Measurements from ENCODE around the gene DST. TPM values are rescaled to one million over a fixed set of nuclear protein-coding genes. Genes with fewer than 3 reads are reported as not detected.

The DST gene
- total and polyA plus RNA-seq, 2 of the 8 experiments (the other 6 are each of a cell fraction or from before 2014, with no cell fraction given) = 49.4 to 116 TPM

DNA sequence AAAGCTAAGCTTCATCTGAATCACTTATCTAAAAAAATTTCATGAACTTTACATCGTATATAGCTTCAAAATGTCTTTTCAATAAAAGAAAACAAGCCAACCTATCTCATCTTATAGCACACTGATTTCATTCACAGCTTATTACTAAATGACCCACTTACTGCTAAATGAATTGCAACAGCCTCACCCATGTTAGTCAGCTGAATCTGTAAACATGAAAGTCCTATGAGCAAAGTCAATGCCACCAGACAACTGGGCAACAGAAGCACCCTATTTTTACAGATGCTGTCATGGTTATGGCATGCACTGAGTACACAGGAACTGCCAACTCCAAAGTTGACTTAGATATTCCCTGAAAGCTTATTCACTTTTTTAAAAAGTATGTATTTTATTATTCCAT, 41.2 kb upstream of the DST start:
- H3K27ac ChIP-seq (ENCODE audit: low read depth, low read length) = no peak overlapping the region
- WGBS, 2 experiments (ENCODE audit: extremely low coverage in 1 of 2, insufficient coverage in 1 of 2, insufficient read length in 1 of 2, insufficient replicate concordance in 2 of 2, low coverage in 1 of 2, low lambda C conversion rate in 2 of 2, missing lambda C conversion rate in 1 of 2) = 96% methylated on average over 1 of the region's 1 CpG; no CpG with 5 or more reads in 1 of the 2 experiments
- CTCF ChIA-PET (ENCODE audit: partially characterized antibody) = interaction anchor here (0.5 to 1.9 kb wide), 7 partner anchors 9 to 254 kb away, joined by 3 to 6 read pairs (median 3); no protein-coding TSS in a partner anchor
- no peak overlapping the region for H3K18ac ChIP-seq (ENCODE audit: extremely low read depth, low read length)
- no peak overlapping the region for H3K9ac ChIP-seq (replicated peaks in 1 of 4; ENCODE audit: extremely low read depth in 1 of 4, low read depth in 3 of 4, low read length in 3 of 4)
- no peak overlapping the region for H4K5ac ChIP-seq (ENCODE audit: insufficient read length, low read depth, low read length)
- H4K8ac ChIP-seq (ENCODE audit: extremely low read depth, insufficient read depth, low read length) = no peak overlapping the region
- H2BK15ac ChIP-seq (ENCODE audit: low read length) = no peak overlapping the region
- no peak for DNase-seq (ENCODE audit: low read depth in 1 of 2, low spot score in 2 of 2)
- no peak overlapping the region for H3K56ac ChIP-seq (replicated peaks; ENCODE audit: insufficient read length, low read depth, low read length)
- no peak overlapping the region for H2BK20ac ChIP-seq (ENCODE audit: low read length)
- H2BK12ac ChIP-seq (ENCODE audit: low read depth, low read length) = no peak overlapping the region
- no peak overlapping the region for H2AK5ac ChIP-seq (ENCODE audit: low read depth, low read length)
- peaks cover 0 to 20% of the 10 kb centered on the region in 2 experiments; a peak in 2 of 4 replicates for H3K79me2 ChIP-seq (ENCODE audit: control insufficient read depth in 1 of 2, insufficient read depth in 2 of 2, low read length in 2 of 2)
- H4K91ac ChIP-seq (replicated peaks; ENCODE audit: insufficient read length, low read length) = no peak overlapping the region
- peaks cover 2% of the 10 kb centered on the region; the same call in 1 of the 2 replicates for H3K23me2 ChIP-seq (ENCODE audit: low read depth, low read length)
- H2BK120ac ChIP-seq (replicated peaks; ENCODE audit: low read depth, low read length) = no peak overlapping the region
- no peak overlapping the region for H3K14ac ChIP-seq (ENCODE audit: insufficient read length)
- no peak overlapping the region for H3K23ac ChIP-seq (ENCODE audit: insufficient read length)
- no peak overlapping the region for H2AFZ ChIP-seq (ENCODE audit: low read length)
- peaks cover 4% of the 10 kb centered on the region; the same call in 1 of the 2 replicates for H3K79me1 ChIP-seq (ENCODE audit: low read depth, low read length)
- H3K4me3 ChIP-seq (ENCODE audit: extremely low read depth in 1 of 4, insufficient read depth in 2 of 4, low read depth in 3 of 4, low read length in 4 of 4) = no peak overlapping the region
- H3K27me3 ChIP-seq (replicated peaks in 1 of 4; ENCODE audit: control insufficient read depth in 3 of 4, extremely low read depth in 1 of 4, insufficient read depth in 3 of 4, low read length in 3 of 4) = no peaks in the 10 kb centered on the region
- no peak for TF ChIP-seq TAF7 (optimal IDR thresholded peaks at IDR 0.05; ENCODE audit: borderline replicate concordance, low read depth, low read length)
- H3K4me2 ChIP-seq (ENCODE audit: insufficient read depth in 1 of 2, low read depth in 2 of 2, low read length in 2 of 2) = no peak overlapping the region
- H4K20me1 ChIP-seq (replicated peaks in 1 of 2; ENCODE audit: control insufficient read depth in 1 of 2, insufficient read depth in 2 of 2, low read length in 2 of 2) = peaks cover 0 to 1% of the 10 kb centered on the region in 2 experiments
- H2BK5ac ChIP-seq (ENCODE audit: low read depth, low read length) = no peak overlapping the region
- H3K4me1 ChIP-seq (replicated peaks in 1 of 4; ENCODE audit: control insufficient read depth in 3 of 4, insufficient read depth in 4 of 4, low read length in 3 of 4) = 0 out of 7 replicates have a peak, but pooled peaks cover 0 to 2% (median 0%) of the 10 kb centered on the region in 4 experiments
- no peaks in the 10 kb centered on the region for H3K9me3 ChIP-seq (ENCODE audit: insufficient read depth in 2 of 2, low read depth in 1 of 2, low read length in 1 of 2)
- FAIRE-seq = no peak
- POLR2A ChIA-PET (ENCODE audit: partially characterized antibody) = no interaction called here
- H3K36me3 ChIP-seq (ENCODE audit: control insufficient read depth in 2 of 4, insufficient read depth in 4 of 4, low read length in 3 of 4) = no peaks in the 10 kb centered on the region
- no peak overlapping the region for H3K4ac ChIP-seq (replicated peaks; ENCODE audit: insufficient read length, low read depth, low read length)
